HG03439 (cell line): Measurements from ENCODE around the gene MOCS2.
"Not testable (repeated sequence)": the region's sequence is repeated elsewhere in the genome, so short reads cannot be mapped to it uniquely, and the experiment has no call there.

ENCODE experiments used
- ATAC-seq: cut with Tn5 transposase; IDR thresholded peaks from one replicate; pipeline ENCODE4 v1.9.1; 2021; ENCODE audit warnings: mild to moderate bottlenecking, moderate library complexity; ENCODE audit not compliant: unreplicated experiment

MOCS2 gene

DNA sequence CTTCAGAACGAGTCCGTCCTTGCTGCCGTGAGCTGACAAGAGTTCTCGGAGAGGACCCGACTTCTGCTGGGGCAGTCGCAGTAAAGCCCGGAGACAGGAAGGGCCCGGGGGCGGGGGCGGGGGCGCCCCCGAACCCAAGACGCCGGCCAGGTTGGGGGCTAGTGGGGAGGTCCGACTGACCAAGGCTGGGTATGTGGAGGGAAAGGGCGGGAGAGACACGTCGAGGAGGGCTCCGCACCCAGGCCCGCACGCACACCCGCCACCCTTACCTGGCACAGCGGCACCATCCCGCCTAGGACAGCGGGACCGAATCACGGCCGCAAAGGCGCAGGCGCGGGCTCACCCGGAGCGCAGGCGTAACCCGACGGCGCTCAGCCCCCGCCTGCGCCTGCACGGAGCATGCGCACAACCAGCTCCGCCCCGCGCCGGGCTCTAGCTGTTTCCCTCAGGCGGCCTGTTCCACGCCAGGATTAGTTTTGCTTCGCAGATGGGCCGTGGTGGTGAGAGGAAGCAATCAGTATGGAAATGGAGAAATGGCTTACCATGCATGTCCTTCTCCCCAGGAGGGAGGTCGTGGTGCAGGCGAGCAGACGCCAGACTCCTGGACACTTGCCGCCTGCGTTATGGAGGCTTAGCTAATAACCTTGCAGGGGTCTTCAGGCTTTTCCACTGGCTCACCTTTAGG lies at the start of gene MOCS2:
Gene MOCS2 (minus strand): TSS at position 315 of the 685 bp plus-strand sequence. CDS start 2,583 bp downstream, outside the sequence.
- ATAC-seq = peak; percentile 97

DNA sequence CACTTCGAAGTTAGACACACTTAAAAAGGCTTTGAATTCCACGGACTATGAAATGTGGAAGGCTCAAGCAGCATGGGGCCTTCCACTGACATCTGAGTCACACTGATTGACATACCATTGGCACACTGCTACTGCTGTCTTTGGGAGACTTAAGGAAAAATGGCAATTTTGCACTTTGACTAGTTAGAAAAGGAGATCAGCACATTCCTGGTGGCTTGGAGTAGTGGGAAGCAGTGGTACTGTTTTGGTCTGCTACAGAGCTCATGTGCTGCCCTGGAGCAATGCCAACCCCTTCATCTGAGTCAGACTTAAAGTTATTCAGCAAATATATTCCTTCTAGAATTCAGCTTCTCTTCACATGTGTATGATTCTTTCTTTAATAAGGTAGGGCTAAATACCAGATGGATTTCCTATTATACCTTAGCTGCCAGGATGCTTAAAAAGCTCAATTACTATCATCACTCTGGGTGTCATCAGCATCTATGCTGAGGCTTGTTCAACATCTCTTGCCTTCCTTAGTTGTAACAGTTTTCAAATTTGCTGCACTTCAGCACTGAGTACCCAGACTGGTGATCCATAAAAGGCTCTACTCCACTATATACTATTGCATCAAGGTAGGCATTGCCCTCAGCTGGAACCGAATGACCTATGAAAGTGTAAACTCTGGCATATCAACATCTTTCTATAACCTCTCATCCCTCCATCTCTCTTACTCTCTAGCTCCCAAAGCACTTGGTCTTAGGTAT lies 42.3 kb upstream of the MOCS2 start:
- no peak for ATAC-seq

GRCh38 chr5:53133020-53133419 lies 23.5 kb upstream of the MOCS2 start:
- no peak for ATAC-seq

GRCh38 chr5:53130266-53130665 lies 20.7 kb upstream of the MOCS2 start:
- no peak for ATAC-seq

DNA sequence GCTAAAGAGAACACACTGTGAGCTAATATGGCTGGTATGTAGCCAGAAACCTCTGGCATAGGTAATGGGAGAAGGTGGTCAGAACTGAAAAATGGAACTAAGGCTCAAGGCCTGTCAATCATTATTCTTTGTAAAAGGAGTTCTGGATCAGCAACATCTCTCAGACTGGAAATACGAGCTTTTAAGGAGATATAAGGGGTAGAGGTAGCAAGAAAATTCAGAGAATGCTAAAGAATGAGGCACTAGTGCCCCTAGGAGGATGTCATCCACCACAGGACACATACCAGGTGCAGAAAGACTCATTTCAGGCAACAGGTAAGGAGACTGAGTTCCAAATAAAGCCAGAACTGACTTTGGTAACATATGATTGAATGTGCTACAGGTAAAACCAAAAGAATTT lies 18.9 kb upstream of the MOCS2 start:
- ATAC-seq = no peak

DNA sequence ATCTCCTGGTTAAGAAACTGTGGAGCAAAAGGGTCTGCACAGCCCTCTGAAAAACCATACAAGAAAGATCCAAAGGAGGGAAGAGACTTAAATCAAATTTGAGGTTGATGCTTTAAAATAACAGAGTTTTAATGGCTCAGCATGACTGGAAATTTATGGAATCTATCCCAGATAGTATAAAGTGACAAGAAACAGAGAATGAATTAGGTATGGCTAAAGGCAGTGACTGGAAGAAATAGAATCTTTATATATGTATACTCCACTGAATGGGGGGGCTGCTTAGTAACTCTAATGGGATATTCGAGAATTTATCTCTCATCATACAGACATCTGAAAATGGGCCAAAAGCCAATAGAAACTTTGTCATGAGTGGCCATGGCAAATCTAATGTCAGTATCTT lies 17.6 kb upstream of the MOCS2 start:
- ATAC-seq = no peak

DNA sequence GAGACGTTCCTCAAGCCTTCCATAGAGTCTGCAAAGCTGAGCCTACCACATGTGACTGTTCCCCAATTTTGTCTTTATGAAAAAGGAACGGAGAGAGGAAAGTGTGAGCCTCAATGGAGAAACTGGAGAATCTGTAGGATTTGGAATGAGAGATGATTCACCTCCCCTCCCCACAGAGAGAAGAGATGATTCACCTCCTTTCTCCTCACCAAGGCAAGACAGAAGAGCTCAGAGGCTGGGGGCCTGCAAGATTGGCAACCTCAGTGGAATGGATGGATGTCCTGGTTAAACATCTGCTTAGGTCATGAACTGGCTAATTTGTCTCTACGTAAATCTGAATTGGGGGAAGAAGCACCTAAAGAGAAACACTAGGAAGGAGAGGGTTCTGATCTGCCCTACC lies 17.0 kb upstream of the MOCS2 start:
- no peak for ATAC-seq

GRCh38 chr5:53123702-53124101 lies 14.1 kb upstream of the MOCS2 start:
- no peak for ATAC-seq

- ATAC-seq = no peak
These were observed 10.6 kb upstream of the MOCS2 start for GRCh38 chr5:53120165-53120564.

DNA sequence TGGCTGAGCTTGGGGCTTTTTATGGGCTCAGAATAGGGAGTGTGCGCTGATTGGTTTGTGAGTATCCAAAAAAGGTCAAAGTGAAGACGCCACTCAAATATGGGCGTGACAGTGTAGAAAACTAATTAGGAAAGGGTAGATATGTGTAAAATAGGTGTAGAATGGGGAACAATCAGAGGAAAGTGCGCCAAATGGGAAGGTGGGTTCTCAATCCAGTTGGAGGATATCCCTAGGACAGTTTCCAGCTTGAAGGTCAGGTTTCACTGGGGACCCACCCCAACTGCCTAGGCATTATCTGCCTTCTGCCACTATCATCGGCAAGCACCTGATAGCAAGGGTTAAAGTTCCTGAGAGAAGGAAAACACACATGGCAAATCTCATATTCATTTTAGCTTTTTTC lies 9.3 kb upstream of the MOCS2 start:
- ATAC-seq = no peak

GRCh38 chr5:53116597-53116996 lies 7.0 kb upstream of the MOCS2 start:
- ATAC-seq = no peak

DNA sequence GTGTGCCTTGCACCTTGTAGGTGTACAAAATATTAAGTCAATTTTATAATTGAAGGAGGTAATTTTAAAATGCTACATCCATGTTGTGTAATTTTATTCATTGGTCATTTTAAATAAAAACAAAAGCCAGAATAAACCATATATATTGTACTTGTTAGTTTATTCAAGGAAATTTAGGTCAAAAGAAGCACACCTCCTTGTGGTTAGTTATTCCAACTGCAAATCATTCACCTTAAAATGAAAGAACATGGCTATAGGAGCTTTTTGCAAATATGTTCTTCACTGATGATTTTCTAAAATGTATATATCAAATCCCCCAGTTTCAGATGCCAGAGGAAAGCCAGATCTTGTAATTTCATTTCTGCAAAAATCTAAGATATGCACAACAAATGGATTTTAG lies 5.4 kb upstream of the MOCS2 start:
- no peak for ATAC-seq

- no peak for ATAC-seq
These were observed 4.4 kb upstream of the MOCS2 start for GRCh38 chr5:53113947-53114346.

- ATAC-seq = no peak
These were observed 3.4 kb upstream of the MOCS2 start for GRCh38 chr5:53112909-53113308.

- ATAC-seq = not testable (repeated sequence)
These were observed 2.8 kb upstream of the MOCS2 start for GRCh38 chr5:53112307-53112706.

DNA sequence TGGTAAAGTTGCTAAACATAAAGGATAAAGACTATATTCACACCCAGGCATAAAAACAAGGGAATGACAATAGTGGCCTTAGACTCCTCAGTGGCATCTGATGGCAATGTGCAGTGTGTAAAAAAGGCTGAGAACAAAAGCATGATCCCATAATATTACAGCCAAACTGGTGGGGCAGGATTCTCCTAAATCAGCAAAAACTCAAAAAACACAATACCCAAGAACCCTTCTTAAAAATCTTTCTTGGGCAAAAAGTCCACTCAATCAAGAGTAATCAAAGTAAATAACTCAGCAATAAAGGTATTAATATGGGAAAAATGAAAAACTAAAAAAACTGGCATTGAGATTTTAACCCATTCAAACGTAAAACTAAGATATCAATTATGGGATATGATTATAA lies 1.6 kb upstream of the MOCS2 start:
- no peak for ATAC-seq

GRCh38 chr5:53110156-53110555 lies 599 bp upstream of the MOCS2 start:
- peak; percentile 4 for ATAC-seq

DNA sequence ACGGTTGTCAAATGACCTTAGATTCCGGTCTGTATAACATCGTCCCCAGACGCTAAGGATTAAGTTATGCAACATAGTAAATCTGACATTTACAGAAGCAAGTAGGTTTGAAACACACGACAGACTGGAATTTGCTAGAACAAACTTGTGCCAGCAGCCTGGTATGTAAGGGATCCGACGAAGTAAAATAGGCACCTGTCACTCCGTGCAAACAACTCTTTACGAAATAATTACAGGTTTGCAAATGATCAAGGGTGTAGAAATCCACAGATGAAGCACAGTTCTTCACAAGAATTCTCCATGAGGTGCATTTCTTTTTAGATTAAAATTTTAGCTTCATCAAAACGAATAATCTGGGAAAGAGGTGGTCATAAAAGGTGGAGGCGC lies 508 bp downstream of the MOCS2 start:
- peak; percentile 10 for ATAC-seq

DNA sequence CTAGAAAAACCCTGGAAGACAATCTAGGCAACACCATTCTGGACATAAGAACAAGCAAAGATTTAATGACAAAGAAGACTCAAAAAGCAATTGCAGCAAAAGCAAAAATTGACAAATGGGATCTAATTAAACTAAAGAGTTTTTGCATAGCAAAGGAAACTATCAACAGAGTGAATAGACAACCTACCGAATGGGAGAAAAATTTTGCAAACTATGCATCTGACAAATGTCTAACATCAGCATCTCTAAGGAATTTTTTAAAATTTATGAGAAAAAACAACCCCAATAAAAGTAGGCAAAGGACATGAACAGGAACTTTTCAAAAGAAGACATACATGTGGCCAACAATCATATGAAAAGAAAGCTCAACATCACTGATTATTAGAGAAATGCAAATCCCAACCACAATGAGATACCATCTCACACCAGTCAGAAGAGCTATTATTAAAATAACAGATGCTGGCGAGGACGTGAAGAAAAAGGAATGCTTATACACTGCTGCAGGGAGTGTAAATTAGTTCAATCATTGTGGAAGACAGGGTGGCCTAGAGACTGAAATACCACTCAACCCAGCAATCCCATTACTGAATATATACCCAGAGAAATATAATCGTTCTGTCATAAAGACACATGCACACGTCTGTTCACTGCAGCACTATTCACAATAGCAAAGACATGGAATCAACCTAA lies 3.8 kb downstream of the MOCS2 start:
- ATAC-seq = no peak

- no peak for ATAC-seq
These were observed 9.0 kb downstream of the MOCS2 start for GRCh38 chr5:53100606-53101005.

- ATAC-seq = no peak
These were observed 10.0 kb downstream of the MOCS2 start for GRCh38 chr5:53099546-53099945.

DNA sequence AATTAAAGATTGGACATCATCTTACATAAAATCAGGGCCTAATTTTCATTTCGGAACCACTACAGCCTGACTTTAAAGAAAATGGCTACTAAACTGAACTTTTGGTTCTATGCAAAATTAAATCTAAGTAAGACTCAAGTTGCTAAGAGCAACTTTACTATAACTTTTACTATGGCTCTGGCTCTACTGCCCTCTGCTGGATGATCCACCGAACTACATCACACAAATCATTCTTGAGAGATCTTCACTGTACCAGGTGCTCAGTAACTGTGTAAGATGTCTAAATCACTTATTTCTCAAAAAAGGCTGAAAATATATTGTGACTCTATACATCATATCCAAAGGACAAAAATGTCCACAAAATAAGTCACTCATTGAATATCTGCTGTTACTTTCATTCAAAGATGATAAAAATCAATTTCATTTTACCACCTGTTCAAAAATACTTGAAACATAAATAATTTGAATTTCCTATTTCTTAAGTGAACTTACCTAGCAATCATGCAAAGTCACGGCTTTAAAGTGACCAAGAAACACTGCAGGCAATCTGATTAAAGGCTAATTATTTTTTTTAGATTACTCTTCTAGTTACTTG lies 13.5 kb downstream of the MOCS2 start:
- peak; percentile 80 for ATAC-seq
